Astrocyte of the spinal cord (primary cell): ENCODE data around the gene UPB1.

Experiments
- DNase-seq: peaks from one replicate; pipeline ENCODE4 v3.0.0; 2011; ENCODE audit warnings: low read depth, low spot score
- H3K4me3 ChIP-seq: 2 replicates; pipeline ENCODE4 v1.5.1; 2011; ENCODE audit warnings: low read depth, mild to moderate bottlenecking, low read length, moderate library complexity
- in situ Hi-C: cut with HindIII; loops from 2 replicates; pipeline ENCODE4 v1.10.0; 2017; ENCODE audit warnings: low sequenced_read_pairs
- TF ChIP-seq, protein P1 (sequence below): IDR thresholded peaks from 2 replicates; pipeline ENCODE4 v1.5.1; 2012; ENCODE audit warnings: low read depth, mild to moderate bottlenecking, low read length, inconsistent platforms

UPB1 gene

GRCh38 chr22:24494528-24495364 is at the start of gene UPB1:
TSS of gene UPB1 (plus strand) at chr22:24495332. CDS start at chr22:24495404, 72 bp downstream.
- H3K4me3 ChIP-seq: peak within 1 kb of the TSS; percentile 0
- DNase-seq: no peak
- in situ Hi-C loops: no loop called here
- TF ChIP-seq, protein P1, sequence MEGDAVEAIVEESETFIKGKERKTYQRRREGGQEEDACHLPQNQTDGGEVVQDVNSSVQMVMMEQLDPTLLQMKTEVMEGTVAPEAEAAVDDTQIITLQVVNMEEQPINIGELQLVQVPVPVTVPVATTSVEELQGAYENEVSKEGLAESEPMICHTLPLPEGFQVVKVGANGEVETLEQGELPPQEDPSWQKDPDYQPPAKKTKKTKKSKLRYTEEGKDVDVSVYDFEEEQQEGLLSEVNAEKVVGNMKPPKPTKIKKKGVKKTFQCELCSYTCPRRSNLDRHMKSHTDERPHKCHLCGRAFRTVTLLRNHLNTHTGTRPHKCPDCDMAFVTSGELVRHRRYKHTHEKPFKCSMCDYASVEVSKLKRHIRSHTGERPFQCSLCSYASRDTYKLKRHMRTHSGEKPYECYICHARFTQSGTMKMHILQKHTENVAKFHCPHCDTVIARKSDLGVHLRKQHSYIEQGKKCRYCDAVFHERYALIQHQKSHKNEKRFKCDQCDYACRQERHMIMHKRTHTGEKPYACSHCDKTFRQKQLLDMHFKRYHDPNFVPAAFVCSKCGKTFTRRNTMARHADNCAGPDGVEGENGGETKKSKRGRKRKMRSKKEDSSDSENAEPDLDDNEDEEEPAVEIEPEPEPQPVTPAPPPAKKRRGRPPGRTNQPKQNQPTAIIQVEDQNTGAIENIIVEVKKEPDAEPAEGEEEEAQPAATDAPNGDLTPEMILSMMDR: no peak

DNA sequence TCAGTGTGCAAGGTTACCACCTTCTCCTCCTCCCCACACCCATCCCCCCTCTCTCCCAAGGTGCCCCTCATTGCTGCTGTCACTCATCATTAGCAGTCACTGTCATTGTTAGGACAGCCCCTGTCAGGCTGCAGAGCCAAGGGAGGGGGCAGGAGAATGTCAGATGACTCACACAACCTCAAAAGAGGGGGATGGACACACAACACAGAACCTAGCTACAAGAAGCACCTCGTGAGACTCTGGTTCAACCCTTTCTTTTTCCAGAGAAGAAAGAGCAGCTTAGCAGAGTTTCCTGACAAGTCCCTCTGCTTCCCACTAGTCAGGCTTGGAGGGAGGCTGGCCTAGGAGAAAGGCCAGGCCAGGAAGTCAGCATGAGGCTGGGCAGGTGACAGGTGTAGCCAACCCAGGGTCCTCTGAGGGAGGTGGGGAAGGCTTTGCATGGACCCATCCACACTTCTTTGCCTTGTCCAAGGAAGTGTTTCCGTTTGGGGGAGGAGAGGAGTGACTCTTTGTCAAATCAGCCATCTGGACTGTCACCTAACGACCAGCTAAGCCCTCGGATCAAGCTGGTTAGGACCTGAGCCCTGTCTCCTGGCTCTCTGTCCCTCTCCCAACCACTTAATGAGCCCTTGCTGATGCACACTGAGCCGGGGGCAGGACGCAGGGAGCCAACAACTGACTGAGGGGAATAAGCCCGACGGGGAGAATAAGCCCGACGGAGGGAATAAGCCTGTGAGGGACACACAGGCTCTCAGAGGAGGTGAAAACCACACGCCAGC is 49.5 kb upstream of the UPB1 start:
- no peak overlapping the region for H3K4me3 ChIP-seq
- DNase-seq: no peak
- in situ Hi-C loops: no loop called here
- TF ChIP-seq, protein P1: no peak

- no peak for DNase-seq
- H3K4me3 ChIP-seq: no peak overlapping the region
- in situ Hi-C loops: no loop called here
- TF ChIP-seq, protein P1: no peak
Measured at GRCh38 chr22:24446260-24446611, 48.9 kb upstream of the UPB1 start.

- in situ Hi-C loops: no loop called here
- DNase-seq: no peak
- no peak overlapping the region for H3K4me3 ChIP-seq
- TF ChIP-seq, protein P1: no peak
Measured at GRCh38 chr22:24450610-24451009, 44.5 kb upstream of the UPB1 start.

DNA sequence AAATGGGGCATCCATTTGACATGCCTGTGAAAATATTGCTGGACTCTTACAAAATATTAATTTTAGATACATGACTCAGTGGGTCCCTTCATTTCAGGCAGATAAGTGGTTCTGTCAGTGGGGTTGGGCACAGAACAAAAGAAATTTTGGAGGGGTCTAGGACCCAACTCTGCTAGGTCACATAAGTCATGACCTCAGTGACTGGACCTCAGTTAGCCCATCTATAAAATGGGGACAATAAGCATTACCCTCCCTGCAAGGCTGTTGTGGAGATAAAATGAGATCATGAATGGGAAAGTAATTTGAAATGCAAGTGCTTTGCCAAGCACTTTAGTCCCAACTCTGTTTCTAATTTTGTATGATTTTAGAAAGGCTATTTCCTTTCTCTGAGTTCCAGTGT is 44.0 kb upstream of the UPB1 start:
- in situ Hi-C loops: no loop called here
- DNase-seq: no peak
- H3K4me3 ChIP-seq: no peak overlapping the region

GRCh38 chr22:24453853-24454252 is 41.3 kb upstream of the UPB1 start:
- TF ChIP-seq, protein P1: no peak
- no peak overlapping the region for H3K4me3 ChIP-seq
- no peak for DNase-seq
- in situ Hi-C loops: no loop called here

More for the DNA sequence above, 44.0 kb upstream of the UPB1 start:
- TF ChIP-seq, protein P1: no peak
